Measurements from ENCODE around the gene CDK6. TPM values are rescaled to one million over a fixed set of nuclear protein-coding genes. Genes with fewer than 3 reads are reported as not detected.
"Not testable (repeated sequence)": the region's sequence is repeated elsewhere in the genome, so short reads cannot be mapped to it uniquely, and the experiment has no call there.

Gene CDK6
- total RNA-seq, 4 donors from 2014 or later: 22.2 to 45.4 (median 36.4) TPM

GRCh38 chr7:92761391-92762097 is 74.8 kb downstream of the CDK6 start:
- peak overlapping the region in 1 of 4 donors; percentile 37 for H3K27ac ChIP-seq (replicated peaks in 1 of 4)

GRCh38 chr7:92758796-92759431 is 77.5 kb downstream of the CDK6 start:
- H3K4me3 ChIP-seq: no peak overlapping the region
- H3K36me3 ChIP-seq: no peaks in the 10 kb centered on the region
- intact Hi-C loops (cut with DNase I): no loop called here
- DNase-seq (ENCODE audit: extremely low spot score): no peak
- no peak for TF ChIP-seq POLR2A (IDR thresholded peaks at IDR 0.05; ENCODE audit: low read depth)
- TF ChIP-seq CTCF (IDR thresholded peaks at IDR 0.05): no peak
- no peak for TF ChIP-seq POLR2AphosphoS5 (IDR thresholded peaks at IDR 0.05)
- TF ChIP-seq EP300 (IDR thresholded peaks at IDR 0.05): no peak
- WGBS: 76% methylated on average over 2 of the region's 2 CpGs
- H3K27me3 ChIP-seq: no peaks in the 10 kb centered on the region
- no peaks in the 10 kb centered on the region for H3K9me3 ChIP-seq
- H3K4me1 ChIP-seq: peaks cover 10 to 42% (median 17%) of the 10 kb centered on the region in 4 donors
- H3K27ac ChIP-seq (replicated peaks in 1 of 4): no peak overlapping the region

More at GRCh38 chr7:92761391-92762097, 74.8 kb downstream of the CDK6 start:
- Histone ChIP-seq H3K9me3 (no peaks in the 10 kb centered on the region), H3K27me3 (no peaks in the 10 kb centered on the region), H3K36me3 (no peaks in the 10 kb centered on the region), H3K4me3 (no peak overlapping the region), H3K4me1 (peaks cover 13 to 55% (median 29%) of the 10 kb centered on the region in 4 donors)
- intact Hi-C loops (cut with DNase I): no loop called here
- TF ChIP-seq EP300 (IDR thresholded peaks at IDR 0.05) (no peak), POLR2A (IDR thresholded peaks at IDR 0.05; ENCODE audit: low read depth) (no peak), CTCF (IDR thresholded peaks at IDR 0.05) (no peak), POLR2AphosphoS5 (IDR thresholded peaks at IDR 0.05) (no peak)
- DNase-seq (ENCODE audit: extremely low spot score): no peak

- WGBS: 75% methylated on average over 3 of the region's 3 CpGs
- H3K9me3 ChIP-seq; intact Hi-C loops (cut with DNase I): not testable (repeated sequence)
These were observed 79.0 kb downstream of the CDK6 start for GRCh38 chr7:92757311-92757910.

GRCh38 chr7:92755680-92756079 is 80.7 kb downstream of the CDK6 start:
- WGBS: 70% methylated on average over 4 of the region's 4 CpGs
- peaks cover 10 to 29% (median 14%) of the 10 kb centered on the region in 4 donors for H3K4me1 ChIP-seq
- intact Hi-C loops (cut with DNase I): no loop called here

More at GRCh38 chr7:92757311-92757910, 79.0 kb downstream of the CDK6 start:
- H3K36me3 ChIP-seq; H3K27me3 ChIP-seq; H3K4me3 ChIP-seq; DNase-seq (ENCODE audit: extremely low spot score); H3K27ac ChIP-seq (replicated peaks in 1 of 4): not testable (repeated sequence)
- peaks cover 10 to 31% (median 13%) of the 10 kb centered on the region in 4 donors for H3K4me1 ChIP-seq

More at GRCh38 chr7:92755680-92756079, 80.7 kb downstream of the CDK6 start:
- no peaks in the 10 kb centered on the region for H3K36me3 ChIP-seq
- no peak overlapping the region for H3K27ac ChIP-seq (replicated peaks in 1 of 4)
- TF ChIP-seq CTCF (IDR thresholded peaks at IDR 0.05) (no peak), EP300 (IDR thresholded peaks at IDR 0.05) (no peak), POLR2A (IDR thresholded peaks at IDR 0.05; ENCODE audit: low read depth) (no peak), POLR2AphosphoS5 (IDR thresholded peaks at IDR 0.05) (no peak)
- H3K9me3 ChIP-seq: no peaks in the 10 kb centered on the region
- no peak for DNase-seq (ENCODE audit: extremely low spot score)
- H3K27me3 ChIP-seq: no peaks in the 10 kb centered on the region
- no peak overlapping the region for H3K4me3 ChIP-seq
